ENCODE data around the gene TMEM201. TPM values are rescaled to one million over a fixed set of nuclear protein-coding genes. Genes with fewer than 3 reads are reported as not detected.

TMEM201 gene
- total and polyA plus RNA-seq, 2 experiments from 2014 or later, result 25.0 to 28.0 TPM

- H3K9me3 ChIP-seq (ENCODE audit: low read depth), result no peaks in the 10 kb centered on the region
- H3K36me3 ChIP-seq, result no peaks in the 10 kb centered on the region
- no peak for DNase-seq (ENCODE audit: low read depth in 1 of 2, low spot score in 1 of 2)
- H3K27me3 ChIP-seq, result peaks cover 21% of the 10 kb centered on the region
- TF ChIP-seq CTCF (IDR thresholded peaks at IDR 0.05; ENCODE audit: low read depth, low read length), result no peak
- H3K4me3 ChIP-seq, result no peak overlapping the region
- no peaks in the 10 kb centered on the region for H3K4me1 ChIP-seq (ENCODE audit: low read depth)
- H3K27ac ChIP-seq, result no peak overlapping the region
These were observed 41.8 kb downstream of the TMEM201 start for GRCh38 chr1:9630331-9631111.

GRCh38 chr1:9631613-9632012 is 42.9 kb downstream of the TMEM201 start:
- H3K36me3 ChIP-seq, result no peaks in the 10 kb centered on the region

GRCh38 chr1:9633493-9633892 is 44.8 kb downstream of the TMEM201 start:
- no peak overlapping the region for H3K27ac ChIP-seq
- H3K4me1 ChIP-seq (ENCODE audit: low read depth), result no peaks in the 10 kb centered on the region
- no peak overlapping the region for H3K4me3 ChIP-seq
- no peaks in the 10 kb centered on the region for H3K27me3 ChIP-seq
- H3K9me3 ChIP-seq (ENCODE audit: low read depth), result no peaks in the 10 kb centered on the region
- TF ChIP-seq CTCF (IDR thresholded peaks at IDR 0.05; ENCODE audit: low read depth, low read length), result no peak
- no peaks in the 10 kb centered on the region for H3K36me3 ChIP-seq
- DNase-seq (ENCODE audit: low read depth in 1 of 2, low spot score in 1 of 2), result no peak

More at GRCh38 chr1:9631613-9632012, 42.9 kb downstream of the TMEM201 start:
- H3K4me3 ChIP-seq, result no peak overlapping the region
- peaks cover 11% of the 10 kb centered on the region for H3K27me3 ChIP-seq
- TF ChIP-seq CTCF (IDR thresholded peaks at IDR 0.05; ENCODE audit: low read depth, low read length), result no peak
- no peaks in the 10 kb centered on the region for H3K4me1 ChIP-seq (ENCODE audit: low read depth)
- no peak for DNase-seq (ENCODE audit: low read depth in 1 of 2, low spot score in 1 of 2)
- no peaks in the 10 kb centered on the region for H3K9me3 ChIP-seq (ENCODE audit: low read depth)
- H3K27ac ChIP-seq, result no peak overlapping the region

- DNase-seq (ENCODE audit: low read depth in 1 of 2, low spot score in 1 of 2), result no peak
- Histone ChIP-seq H3K4me3 (no peak overlapping the region), H3K36me3 (no peaks in the 10 kb centered on the region), H3K27ac (no peak overlapping the region), H3K27me3 (no peaks in the 10 kb centered on the region), H3K4me1 (ENCODE audit: low read depth) (no peaks in the 10 kb centered on the region), H3K9me3 (ENCODE audit: low read depth) (no peaks in the 10 kb centered on the region)
- no peak for TF ChIP-seq CTCF (IDR thresholded peaks at IDR 0.05; ENCODE audit: low read depth, low read length)
These were observed 45.9 kb downstream of the TMEM201 start for GRCh38 chr1:9634582-9634981.

- Histone ChIP-seq H3K27ac (no peak overlapping the region), H3K9me3 (ENCODE audit: low read depth) (no peaks in the 10 kb centered on the region), H3K27me3 (peaks cover 4% of the 10 kb centered on the region), H3K36me3 (no peaks in the 10 kb centered on the region), H3K4me3 (no peak overlapping the region), H3K4me1 (ENCODE audit: low read depth) (no peaks in the 10 kb centered on the region)
- DNase-seq (ENCODE audit: low read depth in 1 of 2, low spot score in 1 of 2), result no peak
- no peak for TF ChIP-seq CTCF (IDR thresholded peaks at IDR 0.05; ENCODE audit: low read depth, low read length)
These were observed 50.5 kb downstream of the TMEM201 start for GRCh38 chr1:9639227-9639626.

All from cardiac muscle cell (in vitro differentiated cells and primary cell).